H1 (cell line): ENCODE results near the gene AOPEP.

Experiments
- ATF3 ChIP-seq: IDR thresholded peaks from 2 replicates; pipeline ENCODE4 v1.6.1; 2011; ENCODE audit warnings: low read depth, mild to moderate bottlenecking, low read length; ENCODE audit not compliant: insufficient read depth
- CTCF ChIP-seq, 3 experiments: IDR thresholded peaks; 1 replicate in 2 of 3; 2 replicates in 1 of 3; pipeline versions ENCODE4 v1.5.1 to v1.6.1; 2011; ENCODE audit warnings: low read length in 3 of 3, mild to moderate bottlenecking in 3 of 3, inconsistent platforms in 2 of 3, low read depth in 1 of 3, moderate library complexity in 1 of 3; ENCODE audit not compliant: insufficient read depth in 1 of 3; ENCODE audit errors: control extremely low read depth in 1 of 3
- HDAC2 ChIP-seq, 2 experiments: fragments of 300-600 bp in 1 of 2; sonication (generic) in 1 of 2; IDR thresholded peaks; 2 replicates each; pipeline ENCODE4 v1.6.1; 2011 to 2012; ENCODE audit warnings: low read depth in 2 of 2, low read length in 2 of 2, mild to moderate bottlenecking in 2 of 2, moderate library complexity in 2 of 2, borderline replicate concordance in 1 of 2, inconsistent platforms in 1 of 2
- NANOG ChIP-seq: IDR thresholded peaks from 2 replicates; pipeline ENCODE4 v1.6.1; 2011; ENCODE audit warnings: low read length, low read depth, mild to moderate bottlenecking, inconsistent platforms; ENCODE audit not compliant: insufficient read depth, poor library complexity, severe bottlenecking
- POLR2AphosphoS5 ChIP-seq: IDR thresholded peaks from 2 replicates; pipeline ENCODE4 v1.6.1; 2011; ENCODE audit warnings: low read depth, low read length
- SP1 ChIP-seq: IDR thresholded peaks from 2 replicates; pipeline ENCODE4 v1.6.1; 2011; ENCODE audit warnings: low read depth, low read length
- ZNF274 ChIP-seq: IDR thresholded peaks from 2 replicates; pipeline ENCODE4 v1.7.0; 2012; ENCODE audit warnings: low read length, borderline replicate concordance; ENCODE audit errors: extremely low read depth
- TF ChIP-seq, protein P1 (sequence below): IDR thresholded peaks from 2 replicates; pipeline ENCODE4 v1.6.1; 2011; ENCODE audit warnings: low read length, improper control_type of control experiment

DNA sequence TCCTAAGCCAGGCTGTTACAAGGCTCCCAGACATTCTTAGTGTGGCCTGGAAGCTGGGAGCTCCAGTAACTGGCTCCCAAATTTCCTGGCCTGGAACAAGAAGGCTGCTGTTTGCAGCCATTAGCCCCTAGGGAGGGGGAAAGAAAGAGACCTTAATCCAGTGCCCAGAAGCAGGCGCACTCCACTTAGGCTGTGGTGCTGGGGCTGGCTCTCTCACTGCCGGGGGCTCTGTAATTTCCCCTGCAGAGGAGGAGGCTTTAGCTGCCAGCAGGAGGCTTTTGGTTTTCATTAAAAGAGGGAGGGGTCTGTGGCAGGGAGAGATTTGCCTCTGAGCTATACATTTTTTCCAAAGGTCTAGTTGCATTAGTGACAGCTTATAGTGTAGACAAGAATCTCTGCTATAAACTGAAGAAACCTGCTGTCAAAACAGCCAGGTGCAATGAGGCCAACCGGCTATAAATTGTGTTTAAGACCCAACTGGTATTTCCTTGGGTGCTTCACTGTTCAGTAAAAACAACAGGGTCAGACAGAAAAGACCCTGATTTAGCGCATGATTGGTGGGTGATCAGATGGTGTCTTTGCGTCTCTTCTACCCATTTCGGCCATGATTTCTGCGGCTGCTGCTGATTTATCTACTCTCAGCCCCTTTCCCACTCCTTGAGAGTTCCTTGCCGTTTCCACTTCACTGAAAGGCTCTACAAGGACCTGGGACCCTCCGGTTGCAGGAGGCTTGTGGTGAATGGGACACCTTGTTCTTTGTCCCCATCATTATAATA is 254.6 kb downstream of the AOPEP start:
- TF ChIP-seq, protein P1, sequence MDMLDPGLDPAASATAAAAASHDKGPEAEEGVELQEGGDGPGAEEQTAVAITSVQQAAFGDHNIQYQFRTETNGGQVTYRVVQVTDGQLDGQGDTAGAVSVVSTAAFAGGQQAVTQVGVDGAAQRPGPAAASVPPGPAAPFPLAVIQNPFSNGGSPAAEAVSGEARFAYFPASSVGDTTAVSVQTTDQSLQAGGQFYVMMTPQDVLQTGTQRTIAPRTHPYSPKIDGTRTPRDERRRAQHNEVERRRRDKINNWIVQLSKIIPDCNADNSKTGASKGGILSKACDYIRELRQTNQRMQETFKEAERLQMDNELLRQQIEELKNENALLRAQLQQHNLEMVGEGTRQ, result no peak
- TF ChIP-seq ZNF274 (no peak), HDAC2 (IDR thresholded peaks at IDR 0.05; ENCODE audit: borderline replicate concordance in 1 of 2, low read depth in 2 of 2, low read length in 2 of 2) (no peak), CTCF (IDR thresholded peaks at IDR 0.05; ENCODE audit: control extremely low read depth in 1 of 3, insufficient read depth in 1 of 3, low read depth in 1 of 3, low read length in 3 of 3) (peak in 1 of 3 experiments; percentile 0; a peak in 1 of 4 replicates), POLR2AphosphoS5 (no peak), SP1 (no peak), NANOG (no peak), ATF3 (no peak)
